ENCODE results near the gene NOP16. TPM values are rescaled to one million over a fixed set of nuclear protein-coding genes. Genes with fewer than 3 reads are reported as not detected.
A peak's percentile ranks its signal among the peaks of the same experiment; 100 is the strongest.

NOP16 gene
- total RNA-seq, 2 experiments from 2014 or later = 44.5 to 46.3 TPM

GRCh38 chr5:176383248-176383905 is 5.0 kb downstream of the NOP16 start:
- peaks cover 66% of the 10 kb centered on the region for H3K36me3 Mint-ChIP-seq (ENCODE audit: low read depth)
- DNase-seq = no peak
- no peaks in the 10 kb centered on the region for H3K27me3 Mint-ChIP-seq (ENCODE audit: low read depth)
- POLR2A ChIA-PET = no interaction called here
- no peak overlapping the region for H3K27ac Mint-ChIP-seq
- ATAC-seq = no peak
- peaks cover 24% of the 10 kb centered on the region for H3K4me1 Mint-ChIP-seq (ENCODE audit: low read depth)
- no peak overlapping the region for H3K4me3 Mint-ChIP-seq
- CTCF ChIA-PET = no interaction called here
- H3K9me3 Mint-ChIP-seq (ENCODE audit: insufficient read depth) = no peaks in the 10 kb centered on the region

GRCh38 chr5:176382721-176383120 is 5.7 kb downstream of the NOP16 start:
- CTCF ChIA-PET = no interaction called here
- Mint-ChIP-seq H3K4me3 (no peak overlapping the region), H3K36me3 (ENCODE audit: low read depth) (peaks cover 62% of the 10 kb centered on the region), H3K4me1 (ENCODE audit: low read depth) (peaks cover 24% of the 10 kb centered on the region), H3K27ac (no peak overlapping the region), H3K27me3 (ENCODE audit: low read depth) (no peaks in the 10 kb centered on the region), H3K9me3 (ENCODE audit: insufficient read depth) (no peaks in the 10 kb centered on the region)
- POLR2A ChIA-PET = no interaction called here
- DNase-seq (no peak), ATAC-seq (no peak)

- CTCF ChIA-PET = no interaction called here
- ATAC-seq = no peak
Measured at GRCh38 chr5:176381979-176382378, 6.4 kb downstream of the NOP16 start.

GRCh38 chr5:176381423-176381822 is 7.0 kb downstream of the NOP16 start:
- ChIA-PET POLR2A (no interaction called here), CTCF (no interaction called here)
- Mint-ChIP-seq H3K27me3 (ENCODE audit: low read depth) (no peaks in the 10 kb centered on the region), H3K9me3 (ENCODE audit: insufficient read depth) (no peaks in the 10 kb centered on the region), H3K4me1 (ENCODE audit: low read depth) (peaks cover 12% of the 10 kb centered on the region), H3K36me3 (ENCODE audit: low read depth) (peaks cover 51% of the 10 kb centered on the region), H3K4me3 (no peak overlapping the region), H3K27ac (no peak overlapping the region)
- no peak for DNase-seq
- ATAC-seq = no peak

More at GRCh38 chr5:176381979-176382378, 6.4 kb downstream of the NOP16 start:
- no peak for DNase-seq
- H3K27ac Mint-ChIP-seq = no peak overlapping the region
- no peaks in the 10 kb centered on the region for H3K9me3 Mint-ChIP-seq (ENCODE audit: insufficient read depth)
- peaks cover 18% of the 10 kb centered on the region for H3K4me1 Mint-ChIP-seq (ENCODE audit: low read depth)
- no peak overlapping the region for H3K4me3 Mint-ChIP-seq
- no peaks in the 10 kb centered on the region for H3K27me3 Mint-ChIP-seq (ENCODE audit: low read depth)
- POLR2A ChIA-PET = no interaction called here
- H3K36me3 Mint-ChIP-seq (ENCODE audit: low read depth) = peaks cover 57% of the 10 kb centered on the region

GRCh38 chr5:176379881-176380280 is 8.5 kb downstream of the NOP16 start:
- DNase-seq (no peak), ATAC-seq (no peak)
- peaks cover 39% of the 10 kb centered on the region for H3K36me3 Mint-ChIP-seq (ENCODE audit: low read depth)
- H3K4me3 Mint-ChIP-seq = no peak overlapping the region
- H3K9me3 Mint-ChIP-seq (ENCODE audit: insufficient read depth) = no peaks in the 10 kb centered on the region
- POLR2A ChIA-PET = no interaction called here
- no peak overlapping the region for H3K27ac Mint-ChIP-seq
- H3K4me1 Mint-ChIP-seq (ENCODE audit: low read depth) = no peaks in the 10 kb centered on the region
- CTCF ChIA-PET = interaction anchor here (1.5 kb wide), 1 partner anchor 9 kb away, joined by 3 read pairs; no protein-coding TSS in a partner anchor
- H3K27me3 Mint-ChIP-seq (ENCODE audit: low read depth) = no peaks in the 10 kb centered on the region

- Mint-ChIP-seq H3K4me3 (no peak overlapping the region), H3K27ac (no peak overlapping the region), H3K36me3 (ENCODE audit: low read depth) (no peaks in the 10 kb centered on the region), H3K27me3 (ENCODE audit: low read depth) (no peaks in the 10 kb centered on the region), H3K9me3 (ENCODE audit: insufficient read depth) (no peaks in the 10 kb centered on the region), H3K4me1 (ENCODE audit: low read depth) (no peaks in the 10 kb centered on the region)
- DNase-seq (no peak), ATAC-seq (no peak)
- POLR2A ChIA-PET = no interaction called here
- CTCF ChIA-PET = no interaction called here
Measured at GRCh38 chr5:176373100-176373818, 15.1 kb downstream of the NOP16 start.

GRCh38 chr5:176371621-176372539 is 16.5 kb downstream of the NOP16 start:
- no peaks in the 10 kb centered on the region for H3K9me3 Mint-ChIP-seq (ENCODE audit: insufficient read depth)
- H3K36me3 Mint-ChIP-seq (ENCODE audit: low read depth) = peaks cover 5% of the 10 kb centered on the region
- H3K27ac Mint-ChIP-seq = no peak overlapping the region
- no peak for DNase-seq
- no peaks in the 10 kb centered on the region for H3K27me3 Mint-ChIP-seq (ENCODE audit: low read depth)
- ATAC-seq = no peak
- peaks cover 8% of the 10 kb centered on the region for H3K4me1 Mint-ChIP-seq (ENCODE audit: low read depth)
- H3K4me3 Mint-ChIP-seq = no peak overlapping the region
- ChIA-PET POLR2A (interaction anchor here (2.0 kb wide), 1 partner anchor 11 kb away, joined by 6 read pairs; no protein-coding TSS in a partner anchor), CTCF (interaction anchor here (1.3 kb wide), 1 partner anchor 10 kb away, joined by 4 read pairs; the partner anchor contains the start of gene KIAA1191)

- DNase-seq (no peak), ATAC-seq (no peak)
- H3K4me1 Mint-ChIP-seq (ENCODE audit: low read depth) = peaks cover 13% of the 10 kb centered on the region
- H3K9me3 Mint-ChIP-seq (ENCODE audit: insufficient read depth) = no peaks in the 10 kb centered on the region
- H3K27ac Mint-ChIP-seq = peak overlapping the region; percentile 6
- H3K36me3 Mint-ChIP-seq (ENCODE audit: low read depth) = peaks cover 9% of the 10 kb centered on the region
- CTCF ChIA-PET = interaction anchor here (0.6 kb wide), 1 partner anchor 10 kb away, joined by 3 read pairs; no protein-coding TSS in a partner anchor
- no peaks in the 10 kb centered on the region for H3K27me3 Mint-ChIP-seq (ENCODE audit: low read depth)
- H3K4me3 Mint-ChIP-seq = no peak overlapping the region
- POLR2A ChIA-PET = interaction anchor here (2.0 kb wide), 1 partner anchor 9 kb away, joined by 6 read pairs; no protein-coding TSS in a partner anchor
Measured at GRCh38 chr5:176369934-176370711, 18.3 kb downstream of the NOP16 start.

- no peak overlapping the region for H3K4me3 Mint-ChIP-seq
- no peaks in the 10 kb centered on the region for H3K9me3 Mint-ChIP-seq (ENCODE audit: insufficient read depth)
- CTCF ChIA-PET = no interaction called here
- POLR2A ChIA-PET = no interaction called here
- peaks cover 9% of the 10 kb centered on the region for H3K36me3 Mint-ChIP-seq (ENCODE audit: low read depth)
- H3K27ac Mint-ChIP-seq = no peak overlapping the region
- no peak for DNase-seq
- peaks cover 22% of the 10 kb centered on the region for H3K4me1 Mint-ChIP-seq (ENCODE audit: low read depth)
- no peaks in the 10 kb centered on the region for H3K27me3 Mint-ChIP-seq (ENCODE audit: low read depth)
- no peak for ATAC-seq
Measured at GRCh38 chr5:176368726-176369125, 19.7 kb downstream of the NOP16 start.

GRCh38 chr5:176366232-176366894 is 22.0 kb downstream of the NOP16 start:
- no peaks in the 10 kb centered on the region for H3K27me3 Mint-ChIP-seq (ENCODE audit: low read depth)

More at GRCh38 chr5:176366232-176366894, 22.0 kb downstream of the NOP16 start:
- ATAC-seq (no peak), DNase-seq (no peak)
- Mint-ChIP-seq H3K4me1 (ENCODE audit: low read depth) (peaks cover 35% of the 10 kb centered on the region), H3K4me3 (peak overlapping the region; percentile 72), H3K36me3 (ENCODE audit: low read depth) (peaks cover 9% of the 10 kb centered on the region), H3K27ac (peak overlapping the region; percentile 32), H3K9me3 (ENCODE audit: insufficient read depth) (no peaks in the 10 kb centered on the region)
- ChIA-PET POLR2A (no interaction called here), CTCF (interaction anchor here (1.1 kb wide), 1 partner anchor 82 kb away, joined by 3 read pairs; the partner anchor contains the start of gene FAF2)

Measured in activated CD8-positive, alpha-beta T cell treated with anti-CD3 and anti-CD28 coated beads, Interleukin-2, amount 10 ng/mL, durations not matched to agents 7 days and 5 days (primary cell).